Small intestine (tissue), 7 donors: ENCODE results near the gene CLCN4. TPM values are rescaled to one million over a fixed set of nuclear protein-coding genes. Genes with fewer than 3 reads are reported as not detected.

ENCODE experiments used
- DNase-seq, 2 donors: peaks; one replicate each; pipeline versions ENCODE4 v3.0.0 to v3.0.0-alpha.2; 2013
- FAIRE-seq: peaks from 2 replicates; lab custom pipeline; 2012; peaks lifted over from hg19 to GRCh38; lab: Jason Lieb, UNC
- H3K27ac ChIP-seq, 3 donors: one replicate each; pipeline ENCODE4 v1.5.1; 2013; ENCODE audit warnings: low read length in 2 of 3, mild to moderate bottlenecking in 2 of 3, control low read depth in 1 of 3, inconsistent platforms in 1 of 3, low read depth in 1 of 3, moderate library complexity in 1 of 3
- H3K27me3 ChIP-seq, 3 donors: one replicate each; pipeline ENCODE4 v1.6.1; 2013; ENCODE audit warnings: low read length in 3 of 3, inconsistent platforms in 1 of 3; ENCODE audit not compliant: control insufficient read depth in 3 of 3, insufficient read depth in 3 of 3
- H3K36me3 ChIP-seq, 3 donors: one replicate each; pipeline ENCODE4 v1.6.1; 2013; ENCODE audit warnings: low read length in 3 of 3, inconsistent platforms in 1 of 3, low read depth in 1 of 3, mild to moderate bottlenecking in 1 of 3, moderate library complexity in 1 of 3; ENCODE audit not compliant: control insufficient read depth in 3 of 3, insufficient read depth in 2 of 3
- H3K4me1 ChIP-seq, 3 donors: one replicate each; pipeline ENCODE4 v1.6.1; 2013; ENCODE audit warnings: low read length in 2 of 3, inconsistent platforms in 1 of 3, low read depth in 1 of 3, mild to moderate bottlenecking in 1 of 3, moderate library complexity in 1 of 3; ENCODE audit not compliant: control insufficient read depth in 3 of 3, insufficient read depth in 2 of 3
- H3K4me3 ChIP-seq, 3 donors: one replicate each; pipeline ENCODE4 v1.5.1; 2013; ENCODE audit warnings: low read length in 3 of 3, control low read depth in 1 of 3, inconsistent platforms in 1 of 3, low read depth in 1 of 3, mild to moderate bottlenecking in 1 of 3, moderate library complexity in 1 of 3
- H3K9me3 ChIP-seq, 2 donors: one replicate each; pipeline ENCODE4 v1.6.1; 2013; ENCODE audit warnings: low read depth in 1 of 2, low read length in 1 of 2; ENCODE audit not compliant: control insufficient read depth in 2 of 2, insufficient read depth in 1 of 2
- WGBS, 3 donors: extraction: QIAGEN DNeasy Blood & Tissue Kit; methylation state at CpG; one replicate each; pipeline ENCODE4 v1.1.7; 2013; 5-methylcytosine and 5-hydroxymethylcytosine counted together
- polyA plus RNA-seq, 4 donors: library from polyadenylated mRNA; stranded (reverse) in 3 of 4; unstranded in 1 of 4; fragments of 200-250 nt in 3 of 4; fragments of 120-200 nt in 1 of 4; gene quantifications; one replicate each; pipeline versions ENCODE4 v1.2.1 to v1.2.3, GENCODE V29; 2013
- donor health status: healthy with polysubstance abuse.
- donor health status: control.
- donor health status: control.
- donor health status: Bipolar disorder and iron deficiency.
- donor health status: healthy.

CLCN4 gene
- polyA plus RNA-seq, 4 donors, result under 0.01 to 2.7 (median 0.70) TPM; not detected in 1

DNA sequence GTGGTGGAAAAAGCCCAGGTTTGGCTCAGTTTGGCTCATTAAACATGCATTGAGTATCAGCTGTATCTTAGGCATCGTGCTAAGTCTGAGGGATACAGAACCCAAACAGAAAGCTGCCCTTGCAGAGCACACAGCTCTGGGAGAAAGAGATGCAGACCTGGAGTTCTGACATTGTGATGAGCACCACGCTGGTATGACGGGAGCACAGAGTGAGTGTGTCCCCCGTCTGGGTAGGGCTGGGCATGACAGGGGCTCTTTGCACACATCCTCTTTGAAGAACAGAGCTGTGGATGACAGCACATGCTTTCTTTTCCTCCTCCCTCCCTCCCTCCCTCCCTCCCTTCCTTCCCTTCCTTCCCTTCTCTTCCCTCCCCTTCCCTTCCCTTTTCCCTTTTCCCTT lies 52.2 kb downstream of the CLCN4 start:
- no peaks in the 10 kb centered on the region for H3K9me3 ChIP-seq
- 44 to 67% (median 63%) methylated on average over 4 of the region's 4 CpGs for WGBS, 3 donors
- H3K27ac ChIP-seq, result no peak overlapping the region
- FAIRE-seq, result no peak
- no peak overlapping the region for H3K4me3 ChIP-seq
- peaks cover 0 to 2% (median 0%) of the 10 kb centered on the region in 3 donors for H3K36me3 ChIP-seq
- H3K27me3 ChIP-seq, result no peaks in the 10 kb centered on the region
- DNase-seq, result no peak
- H3K4me1 ChIP-seq, result no peaks in the 10 kb centered on the region

DNA sequence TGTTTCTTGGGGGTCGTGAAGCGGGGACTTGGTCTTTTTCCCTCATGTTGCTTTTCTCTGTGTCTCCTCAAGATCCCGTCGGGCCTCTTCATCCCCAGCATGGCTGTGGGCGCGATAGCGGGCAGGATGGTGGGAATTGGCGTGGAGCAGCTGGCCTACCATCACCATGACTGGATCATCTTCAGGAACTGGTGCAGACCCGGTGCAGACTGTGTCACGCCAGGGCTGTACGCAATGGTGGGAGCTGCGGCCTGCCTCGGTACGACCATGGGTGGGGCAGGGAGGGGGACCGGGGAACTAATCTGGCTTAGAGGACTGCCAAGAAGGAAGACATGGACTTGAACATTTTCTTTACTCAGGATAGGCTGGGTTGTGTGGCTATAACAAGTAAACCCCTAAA lies 55.6 kb downstream of the CLCN4 start:
- WGBS, 3 donors, result 86 to 97% (median 87%) methylated on average over 7 to 15 of the region's 15 CpGs
- H3K27me3 ChIP-seq, result no peaks in the 10 kb centered on the region
- no peaks in the 10 kb centered on the region for H3K36me3 ChIP-seq
- no peak overlapping the region for H3K4me3 ChIP-seq
- no peaks in the 10 kb centered on the region for H3K9me3 ChIP-seq
- FAIRE-seq (no peak), DNase-seq (no peak)
- no peaks in the 10 kb centered on the region for H3K4me1 ChIP-seq
- H3K27ac ChIP-seq, result no peak overlapping the region

DNA sequence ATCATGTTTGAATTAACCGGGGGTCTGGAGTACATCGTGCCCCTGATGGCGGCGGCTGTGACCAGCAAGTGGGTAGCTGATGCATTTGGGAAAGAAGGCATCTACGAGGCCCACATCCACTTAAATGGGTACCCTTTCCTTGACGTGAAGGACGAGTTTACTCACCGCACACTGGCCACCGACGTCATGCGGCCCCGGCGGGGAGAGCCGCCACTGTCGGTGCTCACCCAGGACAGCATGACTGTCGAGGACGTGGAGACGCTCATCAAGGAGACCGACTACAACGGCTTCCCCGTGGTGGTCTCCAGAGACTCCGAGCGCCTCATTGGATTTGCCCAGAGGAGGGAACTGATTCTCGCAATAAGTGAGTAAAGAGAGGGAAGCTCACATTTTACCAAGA lies 56.9 kb downstream of the CLCN4 start:
- Histone ChIP-seq H3K4me1 (no peaks in the 10 kb centered on the region), H3K27ac (no peak overlapping the region), H3K27me3 (no peaks in the 10 kb centered on the region), H3K9me3 (no peaks in the 10 kb centered on the region), H3K4me3 (no peak overlapping the region), H3K36me3 (no peaks in the 10 kb centered on the region)
- no peak for FAIRE-seq
- WGBS, 3 donors, result 87 to 94% (median 94%) methylated on average over 23 to 24 of the region's 24 CpGs
- no peak for DNase-seq

DNA sequence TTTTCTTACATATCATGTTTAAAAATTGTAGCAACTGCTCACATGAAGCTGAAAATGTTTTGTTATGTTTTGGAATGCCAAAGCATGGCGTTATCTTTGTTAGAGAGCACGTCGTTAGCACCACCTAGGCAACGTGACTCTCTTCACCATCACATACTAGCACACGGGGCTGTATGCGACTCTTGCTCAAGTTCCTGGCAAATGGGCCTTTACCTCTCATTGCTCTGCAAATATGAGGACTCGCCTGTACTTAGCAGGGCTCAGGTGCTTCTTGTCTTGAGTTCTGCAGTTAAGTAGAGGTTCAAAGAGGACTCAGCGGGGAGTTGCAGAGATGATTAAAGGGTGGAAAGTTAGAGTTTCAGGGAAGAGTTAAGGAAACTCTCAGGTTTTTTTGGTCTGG lies 59.4 kb downstream of the CLCN4 start:
- Histone ChIP-seq H3K4me1 (no peaks in the 10 kb centered on the region), H3K36me3 (no peaks in the 10 kb centered on the region), H3K4me3 (no peak overlapping the region), H3K9me3 (no peaks in the 10 kb centered on the region), H3K27me3 (no peaks in the 10 kb centered on the region), H3K27ac (no peak overlapping the region)
- FAIRE-seq (no peak), DNase-seq (no peak)
- WGBS, 3 donors, result 73 to 92% (median 87%) methylated on average over 8 of the region's 8 CpGs

DNA sequence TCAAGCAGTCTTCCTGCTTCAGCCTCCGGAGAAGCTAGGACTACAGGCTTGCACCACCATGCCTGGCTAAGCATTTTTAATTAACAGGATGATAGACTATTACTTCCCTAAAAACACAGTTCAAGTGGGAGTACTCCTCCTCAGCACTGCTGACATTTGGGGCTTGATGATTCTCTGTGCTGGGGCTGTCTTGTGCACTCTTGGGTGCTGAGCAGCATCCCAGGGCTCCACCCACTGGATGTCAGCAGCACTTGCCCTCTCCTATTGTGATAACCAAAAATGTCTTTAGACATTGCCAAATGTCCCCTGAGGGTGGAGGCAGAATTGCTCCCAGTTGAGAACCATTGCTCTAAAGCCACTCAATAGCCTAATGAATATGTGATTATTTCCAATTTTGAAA lies 60.4 kb downstream of the CLCN4 start:
- 91 to 100% (median 91%) methylated on average over 1 of the region's 1 CpG for WGBS, 3 donors
- Histone ChIP-seq H3K27me3 (no peaks in the 10 kb centered on the region), H3K4me3 (no peak overlapping the region), H3K36me3 (no peaks in the 10 kb centered on the region), H3K9me3 (no peaks in the 10 kb centered on the region), H3K4me1 (no peaks in the 10 kb centered on the region), H3K27ac (no peak overlapping the region)
- no peak for FAIRE-seq
- no peak for DNase-seq

DNA sequence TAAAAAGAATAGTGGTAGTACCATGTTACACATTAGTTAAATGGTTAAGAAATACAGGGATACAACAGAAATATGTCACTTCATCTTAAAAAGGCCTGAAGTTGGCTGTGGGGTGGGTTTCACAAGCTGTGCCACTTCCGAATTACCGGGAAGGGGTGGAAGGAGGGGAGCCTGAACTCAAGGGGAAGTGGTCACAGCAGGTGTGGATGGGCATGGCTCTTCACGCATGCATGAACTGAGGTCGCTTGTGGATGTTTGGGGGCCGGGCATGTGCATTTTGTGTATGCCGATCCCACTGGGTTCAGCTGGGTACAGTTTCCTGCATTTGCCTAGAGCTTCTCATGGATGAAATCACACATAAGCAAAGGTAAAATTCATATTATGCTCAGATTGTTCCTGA lies 64.9 kb downstream of the CLCN4 start:
- FAIRE-seq (no peak), DNase-seq (no peak)
- H3K4me3 ChIP-seq, result no peak overlapping the region
- H3K4me1 ChIP-seq, result no peaks in the 10 kb centered on the region
- WGBS, 3 donors, result 78 to 91% (median 82%) methylated on average over 6 of the region's 6 CpGs
- no peaks in the 10 kb centered on the region for H3K36me3 ChIP-seq
- H3K9me3 ChIP-seq, result no peaks in the 10 kb centered on the region
- H3K27ac ChIP-seq, result no peak overlapping the region
- H3K27me3 ChIP-seq, result no peaks in the 10 kb centered on the region

DNA sequence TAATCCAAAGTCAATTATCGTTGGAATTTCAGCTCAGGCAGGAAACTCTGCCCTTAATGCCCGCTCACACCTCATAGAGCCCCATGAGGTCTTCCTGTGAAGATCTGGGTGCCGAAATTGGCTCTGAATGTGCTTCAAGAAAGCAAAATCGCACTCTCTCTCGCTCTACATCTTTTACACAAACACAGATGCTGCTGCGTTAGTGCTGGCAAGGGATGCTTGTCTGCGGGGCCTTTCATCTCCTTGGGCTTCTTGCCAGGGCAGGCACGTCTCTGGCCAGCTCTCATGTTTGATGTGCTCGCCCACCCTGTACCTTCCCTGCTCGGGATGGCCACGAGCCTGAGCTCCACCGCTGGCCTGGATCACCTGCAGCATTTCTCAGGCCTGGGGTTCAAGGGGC lies 66.5 kb downstream of the CLCN4 start:
- Histone ChIP-seq H3K27me3 (no peaks in the 10 kb centered on the region), H3K4me1 (no peaks in the 10 kb centered on the region), H3K27ac (no peak overlapping the region), H3K4me3 (no peak overlapping the region), H3K36me3 (no peaks in the 10 kb centered on the region), H3K9me3 (no peaks in the 10 kb centered on the region)
- WGBS, 3 donors, result 61 to 78% (median 67%) methylated on average over 12 of the region's 12 CpGs
- DNase-seq, result no peak
- no peak for FAIRE-seq

DNA sequence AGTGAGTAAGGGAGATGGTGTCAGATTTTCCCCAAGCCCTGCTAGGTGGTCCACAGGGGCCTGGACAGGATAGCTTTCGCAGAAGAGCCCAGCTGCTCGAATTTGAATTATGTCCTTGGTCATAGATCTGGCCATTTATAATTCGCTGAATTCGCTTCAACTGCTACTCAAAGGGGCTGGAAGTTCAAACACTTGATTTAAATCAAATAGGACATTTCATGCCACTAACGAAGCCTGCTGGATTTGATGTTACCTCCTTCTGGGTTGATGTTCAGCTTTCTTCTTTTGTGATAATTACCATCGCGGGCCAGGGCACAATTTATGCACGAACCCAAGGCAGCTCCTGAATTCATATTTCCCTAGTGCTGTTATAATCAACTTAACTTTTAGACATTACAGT lies 67.0 kb downstream of the CLCN4 start:
- 76 to 91% (median 83%) methylated on average over 8 of the region's 8 CpGs for WGBS, 3 donors
- Histone ChIP-seq H3K4me1 (no peaks in the 10 kb centered on the region), H3K27me3 (no peaks in the 10 kb centered on the region), H3K9me3 (no peaks in the 10 kb centered on the region), H3K27ac (no peak overlapping the region), H3K4me3 (no peak overlapping the region), H3K36me3 (no peaks in the 10 kb centered on the region)
- FAIRE-seq (no peak), DNase-seq (no peak)

DNA sequence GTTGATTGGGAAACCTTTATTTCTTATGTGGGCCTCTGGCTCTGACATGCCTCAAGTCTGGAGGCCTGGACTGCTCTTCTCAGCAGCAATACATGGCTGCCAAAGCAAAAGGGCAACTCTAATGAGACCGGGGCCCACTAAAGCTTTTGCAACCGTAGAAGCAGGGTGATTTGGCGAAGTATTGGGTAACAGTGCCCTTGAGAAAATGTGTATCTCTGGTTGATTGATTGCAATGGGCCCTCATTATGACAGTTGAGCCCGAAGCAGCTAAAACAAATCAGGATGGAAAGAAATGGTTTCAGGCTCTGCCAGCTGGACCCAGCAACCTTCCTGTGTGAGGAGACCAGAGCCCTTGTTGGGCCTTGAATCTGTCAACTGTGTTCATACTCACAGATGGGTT lies 73.4 kb downstream of the CLCN4 start:
- no peaks in the 10 kb centered on the region for H3K27me3 ChIP-seq
- no peak overlapping the region for H3K27ac ChIP-seq
- no peak overlapping the region for H3K4me3 ChIP-seq
- no peak for DNase-seq
- H3K4me1 ChIP-seq, result no peaks in the 10 kb centered on the region
- H3K9me3 ChIP-seq, result no peaks in the 10 kb centered on the region
- no peaks in the 10 kb centered on the region for H3K36me3 ChIP-seq
- FAIRE-seq, result no peak
- WGBS, 3 donors, result 71 to 78% (median 71%) methylated on average over 4 of the region's 4 CpGs
